K562 (cell line): ENCODE results near the gene MYL3. TPM values are rescaled to one million over a fixed set of nuclear protein-coding genes. Genes with fewer than 3 reads are reported as not detected.

Experiments
- ATAC-seq: fragments of 200-7000 bp; cut with Tn5 transposase; 3 replicates; pipeline ENCODE4 v1.9.1; 2020; ENCODE audit warnings: moderate library complexity
- BruUV-seq: library from RNA; stranded (reverse); fragments of 400-500 nt; replicated peaks from 2 replicates; lab custom pipeline; 2021; lab: Mats Ljungman, UMichigan
- CTCF ChIA-PET: fragments of 300-600 bp; formaldehyde crosslinking; extraction: SDS; loops from one replicate; lab custom pipeline; 2021; ENCODE audit warnings: low intra/inter-chr PET ratio; lab: Yijun Ruan, JAX
- POLR2A ChIA-PET: fragments of 300-600, 350-650 bp; sonication (Branson Sonifier 250); formaldehyde crosslinking; extraction: SDS; loops from one replicate; lab custom pipeline; 2021; ENCODE audit warnings: antibody characterized with exemption, inconsistent platforms; lab: Yijun Ruan, JAX
- DNase-seq, 4 experiments: peaks; one replicate each; pipeline versions ENCODE4 v3.0.0 to v3.0.0-alpha.2; 2011 to 2018; ENCODE audit warnings: low spot score in 3 of 4, mixed read lengths in 3 of 4; ENCODE audit errors: extremely low read depth in 1 of 4
- FAIRE-seq: peaks from 2 replicates; lab custom pipeline; 2011; peaks lifted over from hg19 to GRCh38; lab: Jason Lieb, UNC
- H2AFZ ChIP-seq: 2 replicates; pipeline ENCODE4 v1.6.0; 2011; ENCODE audit warnings: low read depth, low read length, control low read depth, inconsistent platforms
- H3K27ac ChIP-seq: fragments of 200-600 bp; 3 replicates; pipeline ENCODE4 v1.8.0; 2011; ENCODE audit warnings: low read depth, mild to moderate bottlenecking, control low read depth, inconsistent platforms, low read length, moderate library complexity, mixed read lengths; ENCODE audit errors: extremely low read depth
- H3K27me3 ChIP-seq, 2 experiments: fragments of 300-600 bp in 1 of 2; 2 replicates in 1 of 2; 3 replicates in 1 of 2; pipeline versions ENCODE4 v1.6.0 to v1.8.0; 2011; ENCODE audit warnings: inconsistent platforms in 2 of 2, low read length in 2 of 2, mild to moderate bottlenecking in 1 of 2, mixed read lengths in 1 of 2, moderate library complexity in 1 of 2; ENCODE audit not compliant: control insufficient read depth in 2 of 2, insufficient read depth in 2 of 2
- H3K36me3 ChIP-seq: fragments of 300-600 bp; 3 replicates; pipeline ENCODE4 v1.8.0; 2011; ENCODE audit warnings: mild to moderate bottlenecking, low read length, inconsistent platforms; ENCODE audit not compliant: control insufficient read depth, insufficient read depth
- H3K4me1 ChIP-seq, 2 experiments: fragments of 200-600 bp in 1 of 2; replicated peaks in 1 of 2; 2 replicates in 1 of 2; 3 replicates in 1 of 2; pipeline versions ENCODE4 v1.5.1 to v1.8.0; 2011; ENCODE audit warnings: inconsistent platforms in 2 of 2, low read length in 2 of 2, mild to moderate bottlenecking in 1 of 2, mixed read lengths in 1 of 2, moderate library complexity in 1 of 2; ENCODE audit not compliant: control insufficient read depth in 2 of 2, insufficient read depth in 2 of 2
- H3K4me2 ChIP-seq: 2 replicates; pipeline ENCODE4 v1.6.1; 2011; ENCODE audit warnings: low read length, control low read depth, inconsistent platforms, mixed read lengths; ENCODE audit not compliant: insufficient read depth
- H3K4me3 ChIP-seq: fragments of 200-600 bp; sonication (generic), shearing (Covaris generic); 2 replicates; pipeline ENCODE4 v1.5.1; 2016; ENCODE audit warnings: control low read depth, inconsistent platforms
- H3K79me2 ChIP-seq: fragments of 200-600 bp; 3 replicates; pipeline ENCODE4 v1.8.0; 2011; ENCODE audit warnings: low read length, inconsistent platforms; ENCODE audit not compliant: control insufficient read depth, insufficient read depth
- H3K9ac ChIP-seq, 2 experiments: 2 replicates each; pipeline versions ENCODE4 v1.6.0 to v1.6.1; 2011; ENCODE audit warnings: low read depth in 2 of 2, low read length in 2 of 2, control low read depth in 1 of 2, inconsistent platforms in 1 of 2, mild to moderate bottlenecking in 1 of 2, mixed read lengths in 1 of 2; ENCODE audit not compliant: insufficient read depth in 1 of 2
- H3K9me1 ChIP-seq: one replicate; pipeline ENCODE4 v1.6.0; 2011; ENCODE audit warnings: inconsistent platforms, mild to moderate bottlenecking, low read length, moderate library complexity; ENCODE audit not compliant: control insufficient read depth, insufficient read depth
- H3K9me3 ChIP-seq: replicated peaks from 2 replicates; pipeline ENCODE4 v1.5.1; 2011; ENCODE audit warnings: low read depth, low read length, inconsistent platforms; ENCODE audit not compliant: control insufficient read depth, insufficient read depth
- H4K20me1 ChIP-seq: replicated peaks from 2 replicates; pipeline ENCODE4 v1.6.1; 2011; ENCODE audit warnings: low read length, inconsistent platforms, mixed read lengths; ENCODE audit not compliant: control insufficient read depth, insufficient read depth
- NR2C2 ChIP-seq, 2 experiments: fragments of 200-800 bp in 1 of 2; sonication (Bioruptor generic) in 1 of 2; sonication (generic) in 1 of 2; formaldehyde crosslinking in 1 of 2; IDR thresholded peaks; 2 replicates each; pipeline versions ENCODE4 v1.6.1 to v1.8.0; 2016 to 2022; ENCODE audit warnings: mild to moderate bottlenecking in 1 of 2, missing compliant biosample characterization in 1 of 2, missing genetic modification characterization in 1 of 2, missing genetic modification reagents in 1 of 2
- ZBED1 ChIP-seq: IDR thresholded peaks from 2 replicates; pipeline ENCODE4 v1.6.1; 2014
- WGBS: fragments of 100-300 bp; shearing (Covaris generic); methylation state at CpG from one replicate; pipeline ENCODE4 v1.1.6; 2016; ENCODE audit warnings: low coverage, mixed read lengths; ENCODE audit not compliant: insufficient coverage; ENCODE audit errors: missing lambda C conversion rate; 5-methylcytosine and 5-hydroxymethylcytosine counted together
- in situ Hi-C: fragments of 300-500 bp; cut with MboI; formaldehyde crosslinking; loops from 4 replicates; pipeline ENCODE4 v1.15.0; 2018; ENCODE audit warnings: inconsistent platforms, mixed read lengths
- intact Hi-C: fragments of 100-400 bp; cut with micrococcal nuclease; formaldehyde crosslinking; loops from 2 replicates; pipeline ENCODE4 v1.14.2; 2022
- polyA plus RNA-seq, 8 experiments: library from polyadenylated mRNA; depleted of rRNA in 4 of 8; stranded (reverse) in 5 of 8; unstranded in 3 of 8; fragments of >200 nt; fragmentation: Nextera tagmentation in 2 of 8; fragmentation: Illumina TruSeq in 1 of 8; extraction: Ambion mirVana in 2 of 8; extraction: Trizol in 1 of 8; gene quantifications; 2 replicates each; pipeline versions ENCODE4 v1.2.1 to v1.2.3, GENCODE V29; 2011 to 2014; ENCODE audit warnings: inconsistent platforms in 1 of 8, missing spikeins in 1 of 8
- total RNA-seq, 7 experiments: library from RNA; depleted of rRNA in 6 of 7; stranded (reverse); fragments of >200 nt in 6 of 7; fragmentation: Illumina TruSeq in 2 of 7; extraction: Trizol in 2 of 7; gene quantifications; 2 replicates each; pipeline versions ENCODE4 v1.2.1 to v1.2.3, GENCODE V29; 2011 to 2021; ENCODE audit warnings: low replicate concordance in 1 of 7
- TF ChIP-seq, protein P1 (sequence below): sonication (generic); formaldehyde crosslinking; IDR thresholded peaks from 2 replicates; pipeline ENCODE4 v1.8.1; 2023; ENCODE audit warnings: mild to moderate bottlenecking, missing genetic modification reagents

Gene MYL3
- total and polyA plus RNA-seq, 9 of the 15 experiments (the other 6 are each of a cell fraction or from before 2014, with no cell fraction given) = 0.14 to 0.45 TPM; not detected in 7

- peaks cover 0 to 41% of the 10 kb centered on the region in 2 experiments; a peak in 3 of 5 replicates for H3K4me1 ChIP-seq
- H3K27me3 ChIP-seq = peaks cover 5 to 49% of the 10 kb centered on the region in 2 experiments; a peak in 3 of 5 replicates
- H3K9me3 ChIP-seq = no peaks in the 10 kb centered on the region
- intact Hi-C loops = loop anchor here (5.0 kb wide), 1 partner anchor 51 kb away; no protein-coding TSS in a partner anchor
- no peaks in the 10 kb centered on the region for H3K9me1 ChIP-seq
- H4K20me1 ChIP-seq = peaks cover 22% of the 10 kb centered on the region
- H3K9ac ChIP-seq = no peak overlapping the region
- no peak overlapping the region for H3K4me2 ChIP-seq
- BruUV-seq = no TSS peak
- CTCF ChIA-PET = no interaction called here
- no peak for DNase-seq
- no peaks in the 10 kb centered on the region for H3K36me3 ChIP-seq
- POLR2A ChIA-PET = no interaction called here
- no peak overlapping the region for H2AFZ ChIP-seq
- H3K4me3 ChIP-seq = no peak overlapping the region
- no peak for ATAC-seq
- no peak overlapping the region for H3K27ac ChIP-seq
- no peaks in the 10 kb centered on the region for H3K79me2 ChIP-seq
- no peak for FAIRE-seq
- in situ Hi-C loops = loop anchor here (5.0 kb wide), 1 partner anchor 181 kb away; the partner anchor contains the start of gene PRSS50
- TF ChIP-seq, protein P1, sequence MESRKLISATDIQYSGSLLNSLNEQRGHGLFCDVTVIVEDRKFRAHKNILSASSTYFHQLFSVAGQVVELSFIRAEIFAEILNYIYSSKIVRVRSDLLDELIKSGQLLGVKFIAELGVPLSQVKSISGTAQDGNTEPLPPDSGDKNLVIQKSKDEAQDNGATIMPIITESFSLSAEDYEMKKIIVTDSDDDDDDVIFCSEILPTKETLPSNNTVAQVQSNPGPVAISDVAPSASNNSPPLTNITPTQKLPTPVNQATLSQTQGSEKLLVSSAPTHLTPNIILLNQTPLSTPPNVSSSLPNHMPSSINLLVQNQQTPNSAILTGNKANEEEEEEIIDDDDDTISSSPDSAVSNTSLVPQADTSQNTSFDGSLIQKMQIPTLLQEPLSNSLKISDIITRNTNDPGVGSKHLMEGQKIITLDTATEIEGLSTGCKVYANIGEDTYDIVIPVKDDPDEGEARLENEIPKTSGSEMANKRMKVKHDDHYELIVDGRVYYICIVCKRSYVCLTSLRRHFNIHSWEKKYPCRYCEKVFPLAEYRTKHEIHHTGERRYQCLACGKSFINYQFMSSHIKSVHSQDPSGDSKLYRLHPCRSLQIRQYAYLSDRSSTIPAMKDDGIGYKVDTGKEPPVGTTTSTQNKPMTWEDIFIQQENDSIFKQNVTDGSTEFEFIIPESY (CRISPR knock-in tag) = peak; percentile 60; the same call in 1 of the 2 replicates
- TF ChIP-seq NR2C2 (CRISPR knock-in tag; IDR thresholded peaks at IDR 0.05) = no peak
- 0 out of 2 replicates have a peak, but pooled peaks have one; percentile 1 for TF ChIP-seq NR2C2 (tag; IDR thresholded peaks at IDR 0.05)
- TF ChIP-seq ZBED1 = no peak
- TF ChIP-seq, all 486 proteins: peak for 2
- WGBS = 45% methylated on average over 54 of the region's 71 CpGs
These were observed 35.3 kb upstream of the MYL3 start for GRCh38 chr3:46898321-46899150.
